Right lobe of liver (tissue), 4 donors: Measurements from ENCODE around the gene FBXO9.

Experiments used
- POLR2A ChIP-seq: fragments of 450-650 bp; IDR thresholded peaks from one replicate; pipeline ENCODE4 v1.6.1; 2017; ENCODE audit warnings: antibody characterized with exemption, mild to moderate bottlenecking
- TF ChIP-seq, protein P1 (sequence below), 4 donors: fragments of 200-600 bp in 3 of 4; fragments of 450-650 bp in 1 of 4; IDR thresholded peaks; one replicate each; pipeline versions ENCODE4 v1.5.1 to v1.8.0; 2016 to 2022; ENCODE audit warnings: antibody characterized with exemption in 4 of 4, mild to moderate bottlenecking in 2 of 4
- donor health status: DM: no; HTN: no; CAD: no.
- donor health status: DM: no; HTN: no; CAD: no.
- donor health status: DM: no; HTN: yes; CAD: no.

- TF ChIP-seq, protein P1, sequence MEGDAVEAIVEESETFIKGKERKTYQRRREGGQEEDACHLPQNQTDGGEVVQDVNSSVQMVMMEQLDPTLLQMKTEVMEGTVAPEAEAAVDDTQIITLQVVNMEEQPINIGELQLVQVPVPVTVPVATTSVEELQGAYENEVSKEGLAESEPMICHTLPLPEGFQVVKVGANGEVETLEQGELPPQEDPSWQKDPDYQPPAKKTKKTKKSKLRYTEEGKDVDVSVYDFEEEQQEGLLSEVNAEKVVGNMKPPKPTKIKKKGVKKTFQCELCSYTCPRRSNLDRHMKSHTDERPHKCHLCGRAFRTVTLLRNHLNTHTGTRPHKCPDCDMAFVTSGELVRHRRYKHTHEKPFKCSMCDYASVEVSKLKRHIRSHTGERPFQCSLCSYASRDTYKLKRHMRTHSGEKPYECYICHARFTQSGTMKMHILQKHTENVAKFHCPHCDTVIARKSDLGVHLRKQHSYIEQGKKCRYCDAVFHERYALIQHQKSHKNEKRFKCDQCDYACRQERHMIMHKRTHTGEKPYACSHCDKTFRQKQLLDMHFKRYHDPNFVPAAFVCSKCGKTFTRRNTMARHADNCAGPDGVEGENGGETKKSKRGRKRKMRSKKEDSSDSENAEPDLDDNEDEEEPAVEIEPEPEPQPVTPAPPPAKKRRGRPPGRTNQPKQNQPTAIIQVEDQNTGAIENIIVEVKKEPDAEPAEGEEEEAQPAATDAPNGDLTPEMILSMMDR (IDR thresholded peaks at IDR 0.05) = no peak
- TF ChIP-seq POLR2A = no peak
These were observed 65.5 kb downstream of the FBXO9 start for GRCh38 chr6:53130569-53131290.
